Thymus (tissue), 11 donors: ENCODE measurements around the gene TBC1D24. TPM values are rescaled to one million over a fixed set of nuclear protein-coding genes. Genes with fewer than 3 reads are reported as not detected.

Source experiments
- DNase-seq, 9 donors: peaks; one replicate each; pipeline ENCODE4 v3.0.0-alpha.2; 2013; ENCODE audit warnings: low spot score in 9 of 9, low read depth in 6 of 9, missing footprints in 1 of 9
- H3K27ac ChIP-seq, 2 donors: one replicate each; pipeline ENCODE4 v1.5.1; 2013; ENCODE audit warnings: control low read depth in 1 of 2, low read depth in 1 of 2, low read length in 1 of 2, mild to moderate bottlenecking in 1 of 2, moderate library complexity in 1 of 2
- H3K27me3 ChIP-seq, 2 donors: one replicate each; pipeline ENCODE4 v1.5.1; 2013; ENCODE audit warnings: low read length in 1 of 2; ENCODE audit not compliant: control insufficient read depth in 2 of 2, insufficient read depth in 1 of 2
- H3K36me3 ChIP-seq, 2 donors: one replicate each; pipeline ENCODE4 v1.5.1; 2013; ENCODE audit warnings: low read length in 1 of 2, mild to moderate bottlenecking in 1 of 2, moderate library complexity in 1 of 2; ENCODE audit not compliant: control insufficient read depth in 2 of 2, insufficient read depth in 2 of 2
- H3K4me1 ChIP-seq, 2 donors: one replicate each; pipeline ENCODE4 v1.5.1; 2013; ENCODE audit warnings: low read length in 2 of 2; ENCODE audit not compliant: control insufficient read depth in 2 of 2, insufficient read depth in 2 of 2
- H3K4me3 ChIP-seq, 2 donors: one replicate each; pipeline ENCODE4 v1.5.1; 2013; ENCODE audit warnings: low read length in 2 of 2, control low read depth in 1 of 2, mild to moderate bottlenecking in 1 of 2
- H3K9me3 ChIP-seq, 2 donors: one replicate each; pipeline ENCODE4 v1.5.1; 2013; ENCODE audit warnings: low read length in 1 of 2, mild to moderate bottlenecking in 1 of 2; ENCODE audit not compliant: control insufficient read depth in 2 of 2, insufficient read depth in 1 of 2
- WGBS: extraction: QIAGEN DNeasy Blood & Tissue Kit; methylation state at CpG from one replicate; pipeline ENCODE4 v1.1.7; 2013; 5-methylcytosine and 5-hydroxymethylcytosine counted together
- polyA plus RNA-seq: library from polyadenylated mRNA; stranded (reverse); fragments of 200-250 nt; gene quantifications from one replicate; pipeline ENCODE4 v1.2.3, GENCODE V29; 2013
- total RNA-seq: library from RNA; stranded (reverse); fragments of 120-200 nt; gene quantifications from one replicate; pipeline ENCODE4 v1.2.4, GENCODE V29; 2013
- donor health status: healthy.

The TBC1D24 gene
- total and polyA plus RNA-seq, 2 donors: 3.5 to 3.7 TPM

GRCh38 chr16:2493605-2494004 lies 18.7 kb downstream of the TBC1D24 start:
- WGBS: 97% methylated on average over 6 of the region's 6 CpGs
- H3K9me3 ChIP-seq: no peaks in the 10 kb centered on the region
- peaks cover 3 to 10% of the 10 kb centered on the region in 2 donors for H3K36me3 ChIP-seq
- H3K4me1 ChIP-seq: no peaks in the 10 kb centered on the region
- DNase-seq: no peak
- no peak overlapping the region for H3K27ac ChIP-seq
- H3K4me3 ChIP-seq: no peak overlapping the region
- no peaks in the 10 kb centered on the region for H3K27me3 ChIP-seq

GRCh38 chr16:2494616-2495015 lies 19.7 kb downstream of the TBC1D24 start:
- H3K27me3 ChIP-seq: no peaks in the 10 kb centered on the region
- WGBS: 98% methylated on average over 5 of the region's 5 CpGs
- no peaks in the 10 kb centered on the region for H3K4me1 ChIP-seq
- peaks cover 3 to 13% of the 10 kb centered on the region in 2 donors for H3K36me3 ChIP-seq
- H3K4me3 ChIP-seq: no peak overlapping the region
- DNase-seq: no peak
- H3K9me3 ChIP-seq: no peaks in the 10 kb centered on the region
- no peak overlapping the region for H3K27ac ChIP-seq

DNA sequence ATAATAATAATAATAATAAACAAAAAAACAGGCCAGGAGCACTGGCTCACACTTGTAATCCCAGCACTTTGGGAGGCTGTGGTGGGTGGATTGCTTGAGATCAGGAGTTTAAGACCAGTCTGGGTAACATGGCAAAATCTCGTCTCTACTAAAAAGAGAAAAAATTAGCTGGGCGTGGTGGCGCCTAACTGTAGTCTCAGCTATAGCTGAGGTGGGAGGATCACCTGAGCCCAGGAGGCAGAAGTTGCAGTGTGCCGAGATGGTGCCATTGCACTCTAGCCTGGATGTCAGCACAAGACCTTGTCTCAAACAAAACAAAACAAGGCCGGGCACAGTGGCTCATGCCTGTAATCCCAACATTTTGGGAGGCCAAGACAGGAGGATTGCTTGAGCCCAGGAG lies 20.1 kb downstream of the TBC1D24 start:
- no peak overlapping the region for H3K4me3 ChIP-seq
- peaks cover 3 to 13% of the 10 kb centered on the region in 2 donors for H3K36me3 ChIP-seq
- H3K27me3 ChIP-seq: no peaks in the 10 kb centered on the region
- H3K9me3 ChIP-seq: no peaks in the 10 kb centered on the region
- no peak for DNase-seq
- 97% methylated on average over 5 of the region's 5 CpGs for WGBS
- H3K4me1 ChIP-seq: no peaks in the 10 kb centered on the region
- H3K27ac ChIP-seq: no peak overlapping the region

DNA sequence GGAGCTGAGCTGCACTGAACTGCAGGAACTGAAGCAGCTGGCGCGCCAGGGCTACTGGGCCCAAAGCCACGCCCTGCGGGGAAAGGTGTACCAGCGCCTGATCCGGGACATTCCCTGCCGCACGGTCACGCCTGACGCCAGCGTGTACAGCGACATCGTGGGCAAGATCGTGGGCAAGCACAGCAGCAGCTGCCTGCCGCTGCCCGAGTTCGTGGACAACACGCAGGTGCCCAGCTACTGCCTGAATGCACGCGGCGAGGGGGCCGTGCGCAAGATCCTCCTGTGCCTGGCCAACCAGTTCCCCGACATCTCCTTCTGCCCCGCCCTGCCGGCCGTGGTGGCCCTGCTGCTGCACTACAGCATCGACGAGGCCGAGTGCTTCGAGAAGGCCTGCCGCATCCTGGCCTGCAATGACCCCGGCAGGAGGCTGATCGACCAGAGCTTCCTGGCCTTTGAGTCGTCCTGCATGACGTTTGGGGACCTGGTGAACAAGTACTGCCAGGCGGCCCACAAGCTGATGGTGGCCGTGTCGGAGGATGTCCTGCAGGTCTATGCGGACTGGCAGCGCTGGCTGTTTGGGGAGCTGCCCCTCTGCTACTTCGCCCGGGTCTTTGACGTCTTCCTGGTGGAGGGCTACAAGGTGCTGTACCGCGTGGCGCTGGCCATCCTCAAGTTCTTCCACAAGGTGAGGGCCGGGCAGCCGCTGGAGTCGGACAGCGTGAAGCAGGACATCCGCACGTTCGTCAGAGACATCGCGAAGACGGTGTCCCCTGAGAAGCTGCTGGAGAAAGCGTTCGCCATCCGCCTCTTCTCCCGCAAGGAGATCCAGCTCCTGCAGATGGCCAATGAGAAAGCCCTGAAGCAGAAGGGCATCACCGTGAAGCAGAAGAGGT lies 21.5 kb downstream of the TBC1D24 start:
- H3K36me3 ChIP-seq: peaks cover 3 to 13% of the 10 kb centered on the region in 2 donors
- WGBS: 98% methylated on average over 62 of the region's 62 CpGs
- H3K9me3 ChIP-seq: no peaks in the 10 kb centered on the region
- no peak overlapping the region for H3K4me3 ChIP-seq
- H3K27me3 ChIP-seq: no peaks in the 10 kb centered on the region
- DNase-seq: no peak
- peaks cover 0 to 6% of the 10 kb centered on the region in 2 donors for H3K4me1 ChIP-seq
- no peak overlapping the region for H3K27ac ChIP-seq

DNA sequence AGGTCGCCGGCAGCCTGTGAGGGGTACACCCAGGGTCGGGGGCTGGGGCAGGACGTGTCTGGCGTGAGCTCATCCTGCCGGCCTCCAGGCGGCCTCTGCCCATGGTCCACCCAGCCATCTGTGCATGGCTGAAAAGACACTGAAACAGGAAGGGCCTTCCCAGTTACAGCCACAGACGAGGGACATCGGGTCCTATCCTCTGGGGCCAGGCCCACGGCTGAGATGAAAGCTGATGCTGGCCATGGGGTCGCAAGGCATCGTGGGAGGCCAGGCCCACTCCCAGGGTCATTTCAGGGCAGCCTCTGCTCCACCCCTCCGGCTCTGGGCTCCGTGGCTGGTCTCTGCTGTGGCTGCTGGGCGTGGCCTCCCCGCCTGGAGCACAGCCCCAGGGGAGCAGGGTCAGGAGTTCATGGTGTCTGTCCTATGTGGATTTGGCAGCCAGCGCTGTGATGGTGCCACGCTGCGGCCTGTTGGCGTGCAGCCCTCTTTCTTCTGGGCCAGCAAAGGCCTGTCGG lies 22.2 kb downstream of the TBC1D24 start:
- DNase-seq: no peak
- H3K4me1 ChIP-seq: peaks cover 0 to 13% of the 10 kb centered on the region in 2 donors

GRCh38 chr16:2497695-2498484 lies 23.0 kb downstream of the TBC1D24 start:
- no peak for DNase-seq

More for the DNA sequence above, 22.2 kb downstream of the TBC1D24 start:
- Histone ChIP-seq H3K27ac (no peak overlapping the region), H3K36me3 (peaks cover 3 to 13% of the 10 kb centered on the region in 2 donors), H3K27me3 (no peaks in the 10 kb centered on the region), H3K4me3 (no peak overlapping the region), H3K9me3 (no peaks in the 10 kb centered on the region)
- 95% methylated on average over 21 of the region's 21 CpGs for WGBS

GRCh38 chr16:2498531-2499253 lies 23.8 kb downstream of the TBC1D24 start:
- no peak overlapping the region for H3K27ac ChIP-seq

More at GRCh38 chr16:2497695-2498484, 23.0 kb downstream of the TBC1D24 start:
- Histone ChIP-seq H3K4me1 (peaks cover 0 to 20% of the 10 kb centered on the region in 2 donors), H3K4me3 (no peak overlapping the region), H3K36me3 (peaks cover 3 to 13% of the 10 kb centered on the region in 2 donors), H3K27ac (no peak overlapping the region), H3K27me3 (no peaks in the 10 kb centered on the region), H3K9me3 (no peaks in the 10 kb centered on the region)
- WGBS: 94% methylated on average over 26 of the region's 26 CpGs

DNA sequence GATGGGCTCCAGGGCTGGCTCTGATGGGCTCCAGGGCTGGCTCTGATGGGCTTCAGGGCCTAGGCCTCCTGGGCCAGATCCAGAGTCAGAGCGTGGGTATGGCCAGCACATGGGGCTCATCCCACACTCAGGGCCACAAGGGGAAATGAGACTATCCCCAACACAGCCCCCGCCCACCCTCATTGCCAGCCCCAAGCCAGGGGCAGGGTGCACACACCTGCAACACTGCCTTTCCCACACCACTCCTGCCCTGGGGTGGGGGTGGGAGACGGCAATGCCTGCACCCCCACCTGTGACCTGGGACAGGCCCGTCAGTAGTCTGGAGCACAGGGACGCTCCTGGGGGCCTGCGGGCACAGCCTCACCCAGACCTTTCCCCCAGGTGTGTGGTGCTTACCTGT lies 24.5 kb downstream of the TBC1D24 start:
- 97% methylated on average over 6 of the region's 6 CpGs for WGBS
- Histone ChIP-seq H3K36me3 (peaks cover 3 to 13% of the 10 kb centered on the region in 2 donors), H3K27ac (no peak overlapping the region), H3K4me3 (no peak overlapping the region), H3K27me3 (no peaks in the 10 kb centered on the region), H3K4me1 (peaks cover 0 to 21% of the 10 kb centered on the region in 2 donors), H3K9me3 (no peaks in the 10 kb centered on the region)
- no peak for DNase-seq

More at GRCh38 chr16:2498531-2499253, 23.8 kb downstream of the TBC1D24 start:
- WGBS: 95% methylated on average over 15 of the region's 15 CpGs
- H3K4me3 ChIP-seq: no peak overlapping the region
- H3K27me3 ChIP-seq: no peaks in the 10 kb centered on the region
- no peaks in the 10 kb centered on the region for H3K9me3 ChIP-seq
- H3K4me1 ChIP-seq: peaks cover 0 to 21% of the 10 kb centered on the region in 2 donors
- H3K36me3 ChIP-seq: peaks cover 3 to 13% of the 10 kb centered on the region in 2 donors
- no peak for DNase-seq
